SK-N-MC (cell line): ENCODE data around the gene PEX5.

Experiments used
- DNase-seq: peaks from one replicate; pipeline ENCODE4 v3.0.0-alpha.2; 2011; ENCODE audit warnings: low read depth, low spot score
- H3K27ac ChIP-seq: fragments of 200-600 bp; sonication (generic); 2 replicates; pipeline ENCODE4 v1.5.1; 2016; ENCODE audit warnings: mixed run types
- H3K36me3 ChIP-seq: fragments of 200-600 bp; sonication (generic); 2 replicates; pipeline ENCODE4 v1.6.1; 2017; ENCODE audit warnings: antibody characterized with exemption, low read length, mixed read lengths; ENCODE audit not compliant: insufficient read depth
- H3K4me3 ChIP-seq: fragments of 200-600 bp; sonication (generic); 2 replicates; pipeline ENCODE4 v1.5.1; 2016
- H3K9ac ChIP-seq: fragments of 200-600 bp; sonication (generic); 2 replicates; pipeline ENCODE4 v1.8.0; 2017; ENCODE audit warnings: mixed run types, mixed read lengths; ENCODE audit not compliant: insufficient read length
- H3K9me3 ChIP-seq: fragments of 200-600 bp; sonication (generic); 2 replicates; pipeline ENCODE4 v1.6.1; 2017; ENCODE audit warnings: low read depth, mild to moderate bottlenecking, antibody characterized with exemption, low read length, moderate library complexity, mixed read lengths
- EZH2 ChIP-seq: fragments of 200-600 bp; sonication (generic); IDR thresholded peaks from one replicate; pipeline ENCODE4 v1.6.1; 2017; ENCODE audit warnings: antibody characterized with exemption
- FOXP2 ChIP-seq: optimal IDR thresholded peaks from 2 replicates; pipeline ENCODE3; 2011; ENCODE audit warnings: mild to moderate bottlenecking, moderate library complexity; ENCODE audit not compliant: insufficient read depth; ENCODE audit errors: extremely low read length, control extremely low read depth
- POLR2AphosphoS5 ChIP-seq: IDR thresholded peaks from 2 replicates; pipeline ENCODE4 v1.6.1; 2012; ENCODE audit warnings: mild to moderate bottlenecking, low read depth, low read length, borderline replicate concordance

Gene PEX5

DNA sequence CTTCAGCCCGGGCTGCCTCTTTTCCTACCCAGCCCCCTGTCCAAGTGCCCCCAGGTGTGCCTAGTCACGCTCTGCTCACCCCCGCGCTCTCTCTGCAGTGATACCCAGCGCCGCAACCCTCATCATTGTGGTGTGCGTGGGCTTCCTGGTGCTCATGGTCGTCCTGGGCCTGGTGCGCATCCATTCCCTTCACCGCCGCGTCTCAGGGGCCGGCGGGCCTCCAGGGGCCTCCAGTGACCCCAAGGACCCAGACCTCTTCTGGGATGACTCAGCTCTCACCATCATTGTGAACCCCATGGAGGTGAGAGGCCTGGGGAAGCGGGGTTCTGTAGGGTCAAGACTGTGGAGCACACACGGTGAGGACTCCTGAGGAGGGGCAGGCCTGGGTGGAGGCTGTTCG is 32.1 kb upstream of the PEX5 start:
- no peak overlapping the region for H3K27ac ChIP-seq
- no peak overlapping the region for H3K4me3 ChIP-seq
- no peak overlapping the region for H3K9ac ChIP-seq
- TF ChIP-seq POLR2AphosphoS5 (no peak), EZH2 (no peak), FOXP2 (no peak)
- DNase-seq, result no peak
- H3K9me3 ChIP-seq, result no peaks in the 10 kb centered on the region
- no peaks in the 10 kb centered on the region for H3K36me3 ChIP-seq

DNA sequence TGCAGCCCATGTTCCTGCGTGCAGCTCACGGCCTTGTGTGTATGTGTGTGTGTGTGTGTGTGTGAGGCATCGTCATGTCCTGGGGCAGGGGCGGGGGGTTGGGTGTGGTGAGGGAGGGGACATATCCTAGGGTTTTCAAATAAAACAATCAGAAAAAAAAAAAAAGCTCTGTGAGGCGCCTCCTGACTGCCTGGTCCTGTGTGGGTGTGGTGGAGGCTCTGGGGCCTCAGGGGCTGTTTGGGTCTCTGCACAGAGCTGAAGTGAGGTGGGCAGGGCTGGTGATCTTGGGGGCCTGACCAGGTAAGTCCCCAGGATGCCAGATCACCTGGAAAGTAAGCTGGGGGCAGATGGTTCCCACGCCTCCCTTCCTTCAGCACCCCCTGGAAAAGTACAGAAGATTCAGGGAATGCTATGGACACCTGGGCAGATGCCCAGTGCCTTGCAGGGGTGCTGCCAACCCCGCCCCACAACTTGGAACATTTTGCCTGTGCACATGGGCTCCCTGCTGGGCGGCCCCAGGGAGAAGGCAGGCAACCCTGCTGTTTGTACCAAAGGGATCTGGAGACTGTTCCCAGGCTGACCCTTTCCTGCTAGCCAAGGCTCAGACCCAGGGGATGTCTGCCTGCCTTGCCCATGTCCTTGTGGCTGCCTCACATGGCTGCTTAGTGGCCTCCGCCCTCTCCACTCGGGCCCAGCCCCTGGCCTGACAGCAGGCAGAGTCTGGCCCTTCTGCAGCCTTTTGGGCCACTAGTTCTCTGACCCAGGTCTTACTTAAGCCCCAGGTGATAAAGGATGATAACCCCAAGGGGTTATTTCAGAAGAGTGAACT is 30.5 kb upstream of the PEX5 start:
- Histone ChIP-seq H3K36me3 (no peaks in the 10 kb centered on the region), H3K9ac (no peak overlapping the region), H3K9me3 (no peaks in the 10 kb centered on the region), H3K4me3 (no peak overlapping the region), H3K27ac (no peak overlapping the region)
- TF ChIP-seq EZH2, result no peak
- no peak for TF ChIP-seq POLR2AphosphoS5
- TF ChIP-seq FOXP2, result no peak
- no peak for DNase-seq

DNA sequence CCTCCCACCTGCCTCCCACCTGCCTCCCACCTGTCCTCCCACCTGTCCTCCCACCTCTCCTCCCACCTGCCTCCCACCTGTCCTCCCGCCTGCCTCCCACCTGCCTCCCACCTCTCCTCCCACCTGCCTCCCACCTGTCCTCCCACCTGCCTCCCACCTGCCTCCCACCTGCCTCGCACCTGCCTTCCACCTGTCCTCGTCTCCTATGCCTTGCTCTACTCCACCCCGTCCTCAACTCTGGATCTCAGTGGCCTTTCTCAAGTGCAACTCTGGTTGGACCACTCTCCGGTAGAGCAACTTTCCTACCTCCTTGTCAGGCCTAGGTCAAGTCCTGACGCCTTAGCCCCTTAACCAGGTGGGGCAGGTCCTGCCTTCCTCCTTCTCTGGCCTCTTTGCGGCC is 29.3 kb upstream of the PEX5 start:
- H3K27ac ChIP-seq, result no peak overlapping the region
- no peak for DNase-seq
- no peak for TF ChIP-seq EZH2
- TF ChIP-seq FOXP2, result no peak
- TF ChIP-seq POLR2AphosphoS5, result no peak
- no peaks in the 10 kb centered on the region for H3K36me3 ChIP-seq
- H3K9me3 ChIP-seq, result no peaks in the 10 kb centered on the region
- H3K9ac ChIP-seq, result no peak overlapping the region
- H3K4me3 ChIP-seq, result no peak overlapping the region

DNA sequence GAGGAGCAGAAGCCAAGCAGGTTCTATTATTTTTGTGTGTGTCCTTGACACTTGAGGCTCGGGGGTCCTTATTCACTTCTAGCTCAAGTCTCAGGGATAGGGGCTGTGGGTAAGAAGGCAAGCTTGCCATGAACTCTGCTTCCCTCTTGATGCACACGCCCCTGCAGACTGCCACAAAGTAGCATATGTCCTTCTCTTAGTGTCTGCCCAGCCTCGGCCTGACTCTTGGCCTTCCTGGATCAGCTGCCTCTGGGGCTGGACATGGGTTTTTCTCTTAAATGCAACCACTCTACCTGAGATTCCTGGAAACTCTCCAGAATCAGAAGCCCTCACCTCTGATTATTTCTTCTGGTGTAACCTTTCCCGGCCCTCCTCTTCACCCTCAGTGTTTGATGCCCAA is 28.2 kb upstream of the PEX5 start:
- Histone ChIP-seq H3K4me3 (no peak overlapping the region), H3K9me3 (0 out of 2 replicates have a peak, but pooled peaks cover 4% of the 10 kb centered on the region), H3K27ac (no peak overlapping the region), H3K9ac (no peak overlapping the region), H3K36me3 (no peaks in the 10 kb centered on the region)
- no peak for TF ChIP-seq POLR2AphosphoS5
- no peak for TF ChIP-seq FOXP2
- TF ChIP-seq EZH2, result no peak
- no peak for DNase-seq

DNA sequence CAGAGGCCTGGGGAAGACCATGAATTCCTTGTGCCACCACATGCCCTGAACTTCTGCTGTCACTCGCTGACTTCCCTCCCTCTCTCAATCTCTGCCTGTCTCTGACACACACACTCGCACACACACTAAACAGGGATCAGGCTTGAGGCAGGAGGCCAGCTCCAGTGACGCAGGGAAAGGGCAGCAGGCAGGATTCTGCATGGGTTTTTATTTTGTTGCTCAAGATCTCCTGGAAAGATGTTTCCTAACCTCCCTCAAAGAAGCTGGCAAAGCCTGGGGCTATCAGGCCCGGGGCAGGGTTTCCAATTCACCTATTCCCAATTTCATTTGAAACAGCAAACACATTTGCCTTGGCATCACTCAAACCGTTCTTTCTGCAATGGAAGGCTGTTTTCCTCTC is 27.7 kb upstream of the PEX5 start:
- H3K4me3 ChIP-seq, result no peak overlapping the region
- TF ChIP-seq FOXP2 (no peak), POLR2AphosphoS5 (no peak), EZH2 (no peak)
- H3K36me3 ChIP-seq, result no peaks in the 10 kb centered on the region
- H3K9ac ChIP-seq, result no peak overlapping the region
- DNase-seq, result no peak
- no peak overlapping the region for H3K27ac ChIP-seq
- H3K9me3 ChIP-seq, result 0 out of 2 replicates have a peak, but pooled peaks cover 4% of the 10 kb centered on the region

DNA sequence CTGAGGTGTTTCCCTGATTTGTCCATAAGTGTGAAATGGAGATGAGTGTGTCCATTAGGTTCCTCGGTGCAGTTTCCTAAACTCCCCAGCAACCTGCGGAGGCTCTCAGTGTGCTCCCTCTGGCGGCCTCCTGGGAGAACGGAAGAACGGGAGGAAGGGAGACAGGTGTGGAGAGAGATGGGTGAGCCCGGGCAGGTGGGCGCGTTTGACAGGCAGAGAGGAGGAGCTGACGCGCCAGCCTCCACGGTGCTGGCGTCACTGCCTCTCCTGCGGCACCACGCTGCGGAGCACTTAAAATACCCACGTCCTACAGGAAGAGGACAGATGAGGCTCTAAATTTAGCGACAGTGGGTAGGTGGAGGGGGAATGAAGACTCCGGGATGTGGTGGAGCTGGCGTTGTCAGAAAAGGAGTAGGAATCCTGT is 26.8 kb upstream of the PEX5 start:
- no peak for TF ChIP-seq FOXP2
- TF ChIP-seq EZH2, result no peak
- no peak for TF ChIP-seq POLR2AphosphoS5
- no peak for DNase-seq
- Histone ChIP-seq H3K4me3 (no peak overlapping the region), H3K27ac (no peak overlapping the region), H3K36me3 (no peaks in the 10 kb centered on the region), H3K9ac (no peak overlapping the region), H3K9me3 (0 out of 2 replicates have a peak, but pooled peaks cover 4% of the 10 kb centered on the region)

DNA sequence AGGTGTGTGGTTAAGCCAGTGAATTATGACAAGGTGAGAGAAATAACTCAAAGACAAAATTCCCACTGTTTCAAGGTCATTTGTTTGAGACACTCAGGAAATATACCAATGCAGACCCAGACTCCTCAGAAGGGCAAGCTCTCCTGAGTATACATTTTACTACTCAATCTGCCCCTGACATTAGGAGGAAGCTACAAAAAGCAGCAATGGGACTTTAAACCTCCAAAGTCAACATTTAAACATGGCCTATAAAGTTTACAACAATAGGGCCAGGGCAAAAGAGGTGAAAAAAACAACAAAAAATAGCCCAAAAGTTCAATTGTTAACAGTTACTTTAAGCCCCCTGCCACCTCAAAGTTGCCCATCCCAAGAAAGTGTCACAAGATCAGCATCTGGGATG is 19.5 kb upstream of the PEX5 start:
- no peak overlapping the region for H3K9ac ChIP-seq
- DNase-seq, result no peak
- TF ChIP-seq POLR2AphosphoS5, result no peak
- TF ChIP-seq FOXP2, result no peak
- no peak for TF ChIP-seq EZH2
- H3K36me3 ChIP-seq, result no peaks in the 10 kb centered on the region
- H3K4me3 ChIP-seq, result no peak overlapping the region
- no peak overlapping the region for H3K27ac ChIP-seq
- peaks cover 14% of the 10 kb centered on the region; the same call in 1 of the 2 replicates for H3K9me3 ChIP-seq

DNA sequence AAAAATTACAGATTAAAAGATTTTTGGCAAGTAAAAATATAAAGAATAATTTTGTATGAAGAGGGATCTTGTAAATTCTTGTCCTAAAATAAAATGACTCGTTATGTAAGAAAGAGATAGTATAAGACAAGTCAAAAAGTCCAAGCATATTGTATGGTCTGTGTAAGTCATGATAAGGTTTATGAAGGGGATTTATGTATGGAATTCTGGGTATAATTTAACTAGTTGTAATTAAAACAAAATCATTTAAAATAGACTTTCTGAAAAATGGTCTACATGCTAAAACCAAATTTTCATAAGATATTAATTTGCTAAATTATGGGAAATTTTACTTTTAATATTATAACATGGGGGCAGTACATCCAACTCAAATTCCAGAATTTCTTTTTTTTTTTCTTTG is 17.6 kb upstream of the PEX5 start:
- Histone ChIP-seq H3K9ac (no peak overlapping the region), H3K36me3 (no peaks in the 10 kb centered on the region), H3K4me3 (no peak overlapping the region), H3K9me3 (peaks cover 10% of the 10 kb centered on the region; the same call in 1 of the 2 replicates), H3K27ac (no peak overlapping the region)
- DNase-seq, result no peak
- TF ChIP-seq EZH2, result no peak
- TF ChIP-seq POLR2AphosphoS5, result no peak
- no peak for TF ChIP-seq FOXP2

DNA sequence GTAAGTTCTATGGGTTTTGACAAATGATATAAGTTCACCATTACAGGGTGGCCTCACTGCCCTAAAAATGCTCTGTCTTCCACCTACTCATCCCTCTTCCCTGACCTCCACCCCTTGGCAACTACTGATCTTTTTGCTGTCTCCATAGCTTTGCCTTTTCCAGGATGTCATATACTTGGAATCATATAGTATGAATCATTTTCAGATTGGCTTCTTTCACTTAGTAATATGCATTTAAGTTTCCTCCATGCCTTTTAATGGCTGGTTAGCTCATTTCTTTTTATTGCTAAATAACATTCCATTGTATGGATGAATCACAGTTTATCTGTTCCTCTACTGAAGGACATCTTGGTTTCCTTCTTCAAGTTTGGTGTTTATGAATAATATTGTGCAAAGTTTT is 14.0 kb upstream of the PEX5 start:
- Histone ChIP-seq H3K9ac (no peak overlapping the region), H3K4me3 (no peak overlapping the region), H3K36me3 (no peaks in the 10 kb centered on the region), H3K27ac (no peak overlapping the region), H3K9me3 (peaks cover 6% of the 10 kb centered on the region; the same call in 1 of the 2 replicates)
- no peak for DNase-seq
- TF ChIP-seq FOXP2 (no peak), POLR2AphosphoS5 (no peak), EZH2 (no peak)
